Measurements from ENCODE around the gene B4GALT6. TPM values are rescaled to one million over a fixed set of nuclear protein-coding genes. Genes with fewer than 3 reads are reported as not detected.

Gene B4GALT6
- total and polyA plus RNA-seq, 2 of the 4 experiments (the other 2 are of a cell fraction): 1.1 to 3.9 TPM

GRCh38 chr18:31577195-31577594 is 107.2 kb downstream of the B4GALT6 start:
- H2BK15ac ChIP-seq (ENCODE audit: low read depth, low read length): no peak overlapping the region
- H3K9me1 ChIP-seq (ENCODE audit: insufficient read depth, low read length): no peaks in the 10 kb centered on the region
- no peak overlapping the region for H2AK9ac ChIP-seq (replicated peaks; ENCODE audit: low read depth, low read length, poor library complexity)
- WGBS, 2 experiments (ENCODE audit: extremely low coverage in 2 of 2, insufficient read length in 1 of 2): no CpG with 5 or more reads among the region's 1 CpG
- H3K27me3 ChIP-seq (ENCODE audit: control insufficient read depth, insufficient read depth, low read length): no peaks in the 10 kb centered on the region
- CTCF ChIA-PET: no interaction called here
- H3K9me3 ChIP-seq (ENCODE audit: control insufficient read depth, insufficient read depth, low read length): no peaks in the 10 kb centered on the region
- dilution Hi-C loops (cut with HindIII; ENCODE audit: low sequenced_read_pairs, unreplicated experiment): no loop called here
- no peak overlapping the region for H4K5ac ChIP-seq (ENCODE audit: low read depth, low read length)
- no peak overlapping the region for H3K14ac ChIP-seq (replicated peaks; ENCODE audit: low read depth, low read length)
- no peak overlapping the region for H3K4me3 ChIP-seq (ENCODE audit: insufficient read depth, low read depth, low read length)
- no peak overlapping the region for H4K8ac ChIP-seq (ENCODE audit: low read depth in 2 of 2, low read length in 2 of 2)
- no peak overlapping the region for H3K4me2 ChIP-seq (ENCODE audit: low read depth, low read length)
- POLR2A ChIA-PET (ENCODE audit: unreplicated experiment): no interaction called here
- H3K56ac ChIP-seq (ENCODE audit: extremely low read depth, insufficient read depth, low read length): no peak overlapping the region
- no peak overlapping the region for H2BK20ac ChIP-seq (ENCODE audit: low read depth, low read length)
- no peak overlapping the region for H2BK5ac ChIP-seq (ENCODE audit: low read depth, low read length, poor library complexity, severe bottlenecking)
- in situ Hi-C loops (cut with MboI; ENCODE audit: low sequenced_read_pairs): no loop called here
- H3K27ac ChIP-seq (ENCODE audit: insufficient read depth, low read length): no peak overlapping the region
- no peaks in the 10 kb centered on the region for H4K20me1 ChIP-seq (ENCODE audit: insufficient read depth, low read length)
- H3K23ac ChIP-seq (ENCODE audit: low read depth, low read length): no peak overlapping the region
- TF ChIP-seq RAD21 (IDR thresholded peaks at IDR 0.05; ENCODE audit: low read length) (no peak), ELK1 (IDR thresholded peaks at IDR 0.05; ENCODE audit: borderline replicate concordance, low read depth, low read length) (no peak), MAFK (IDR thresholded peaks at IDR 0.05; ENCODE audit: low read depth, low read length) (no peak), CEBPB (IDR thresholded peaks at IDR 0.05; ENCODE audit: low read depth, low read length) (no peak), CTCF (conservative IDR thresholded peaks at IDR 0.05; ENCODE audit: low read depth, low read length) (no peak), MAZ (IDR thresholded peaks at IDR 0.05; ENCODE audit: borderline replicate concordance, low read depth, low read length) (no peak), BHLHE40 (IDR thresholded peaks at IDR 0.05; ENCODE audit: low read depth, low read length) (no peak), CHD1 (IDR thresholded peaks at IDR 0.05; ENCODE audit: low read depth, low read length) (no peak), USF2 (IDR thresholded peaks at IDR 0.05; ENCODE audit: low read depth, low read length) (no peak), MXI1 (IDR thresholded peaks at IDR 0.05; ENCODE audit: borderline replicate concordance, low read depth, low read length) (no peak), RFX5 (IDR thresholded peaks at IDR 0.05; ENCODE audit: low read depth, low read length) (no peak), RCOR1 (IDR thresholded peaks at IDR 0.05; ENCODE audit: insufficient replicate concordance, low read length) (no peak), POLR2A (IDR thresholded peaks at IDR 0.05; ENCODE audit: low read depth, low read length) (no peak), SMC3 (IDR thresholded peaks at IDR 0.05; ENCODE audit: low read depth, low read length) (no peak), FOS (IDR thresholded peaks at IDR 0.05; ENCODE audit: low read depth, low read length) (no peak)
- no TSS peak for BruUV-seq (replicated peaks)
- no peak overlapping the region for H2AFZ ChIP-seq (replicated peaks; ENCODE audit: low read length, poor library complexity)
- no peak overlapping the region for H4K91ac ChIP-seq (ENCODE audit: insufficient read depth, low read depth, low read length)
- H3K79me1 ChIP-seq (ENCODE audit: low read depth in 1 of 2, low read length in 2 of 2): no peaks in the 10 kb centered on the region
- no peak overlapping the region for H3K9ac ChIP-seq (ENCODE audit: low read depth, low read length)
- no peak overlapping the region for H2BK120ac ChIP-seq (ENCODE audit: low read depth, low read length)
- no peak overlapping the region for H3K18ac ChIP-seq (ENCODE audit: low read depth, low read length)
- no peaks in the 10 kb centered on the region for H3K4me1 ChIP-seq (ENCODE audit: control insufficient read depth, insufficient read depth, low read length)
- ATAC-seq (ENCODE audit: low read depth) (no peak), DNase-seq (no peak)
- no peak overlapping the region for H3K4ac ChIP-seq (ENCODE audit: low read depth, low read length)
- intact Hi-C loops (cut with micrococcal nuclease): no loop called here
- no peak overlapping the region for H2AK5ac ChIP-seq (ENCODE audit: low read depth, low read length)
- H3K36me3 ChIP-seq (ENCODE audit: control insufficient read depth, insufficient read depth, low read length): no peaks in the 10 kb centered on the region
